B cell (primary cell): ENCODE results near the gene MYL4.

Source experiments
- EZH2 ChIP-seq: IDR thresholded peaks from 2 replicates; pipeline ENCODE4 v1.6.1; 2012; ENCODE audit warnings: borderline replicate concordance, low read depth, mild to moderate bottlenecking, moderate library complexity, low read length; ENCODE audit not compliant: insufficient read depth, poor library complexity, severe bottlenecking
- TF ChIP-seq, protein P1 (sequence below): fragments of 200-600 bp; IDR thresholded peaks from one replicate; pipeline ENCODE4 v1.8.0; 2022; ENCODE audit warnings: antibody characterized with exemption, mild to moderate bottlenecking

DNA sequence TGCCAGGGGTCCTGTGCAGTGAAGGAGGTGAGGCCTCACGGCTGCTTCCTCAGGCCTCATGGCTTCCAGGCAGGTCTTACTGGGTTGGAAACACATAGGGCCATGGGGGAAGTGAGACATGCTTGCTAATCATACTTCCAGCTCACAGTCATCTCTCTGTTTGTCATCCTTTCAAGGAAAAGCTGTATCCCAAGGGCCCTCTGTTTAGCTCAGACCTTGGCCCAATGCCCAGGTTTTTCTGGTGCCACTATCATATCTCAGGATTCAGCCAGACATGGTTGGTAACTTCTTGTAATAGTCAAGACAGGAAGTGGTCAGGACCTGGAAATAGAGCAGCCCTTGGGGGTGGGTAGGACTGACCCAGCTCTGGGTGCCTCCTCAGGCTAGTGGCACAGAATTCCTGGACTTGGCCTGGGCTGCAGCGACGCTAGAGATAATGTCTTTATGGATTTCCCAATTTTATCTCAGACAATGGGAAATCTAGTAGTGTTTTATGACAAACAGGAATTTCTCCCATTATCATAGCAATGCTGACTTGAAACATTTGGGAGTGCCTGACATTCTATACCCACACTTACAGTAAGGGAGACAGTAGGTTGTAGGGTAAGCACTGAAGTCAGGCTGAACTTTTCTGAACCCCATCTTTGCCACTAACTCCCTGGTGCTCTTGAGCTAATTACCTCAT lies 31.0 kb downstream of the MYL4 start:
- no peak for TF ChIP-seq EZH2
- TF ChIP-seq, protein P1, sequence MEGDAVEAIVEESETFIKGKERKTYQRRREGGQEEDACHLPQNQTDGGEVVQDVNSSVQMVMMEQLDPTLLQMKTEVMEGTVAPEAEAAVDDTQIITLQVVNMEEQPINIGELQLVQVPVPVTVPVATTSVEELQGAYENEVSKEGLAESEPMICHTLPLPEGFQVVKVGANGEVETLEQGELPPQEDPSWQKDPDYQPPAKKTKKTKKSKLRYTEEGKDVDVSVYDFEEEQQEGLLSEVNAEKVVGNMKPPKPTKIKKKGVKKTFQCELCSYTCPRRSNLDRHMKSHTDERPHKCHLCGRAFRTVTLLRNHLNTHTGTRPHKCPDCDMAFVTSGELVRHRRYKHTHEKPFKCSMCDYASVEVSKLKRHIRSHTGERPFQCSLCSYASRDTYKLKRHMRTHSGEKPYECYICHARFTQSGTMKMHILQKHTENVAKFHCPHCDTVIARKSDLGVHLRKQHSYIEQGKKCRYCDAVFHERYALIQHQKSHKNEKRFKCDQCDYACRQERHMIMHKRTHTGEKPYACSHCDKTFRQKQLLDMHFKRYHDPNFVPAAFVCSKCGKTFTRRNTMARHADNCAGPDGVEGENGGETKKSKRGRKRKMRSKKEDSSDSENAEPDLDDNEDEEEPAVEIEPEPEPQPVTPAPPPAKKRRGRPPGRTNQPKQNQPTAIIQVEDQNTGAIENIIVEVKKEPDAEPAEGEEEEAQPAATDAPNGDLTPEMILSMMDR: no peak
